HepG2 (cell line): ENCODE measurements around the gene TBC1D10B. TPM values are rescaled to one million over a fixed set of nuclear protein-coding genes. Genes with fewer than 3 reads are reported as not detected.
A peak's percentile ranks its signal among the peaks of the same experiment; 100 is the strongest.

Experiments
- ATAC-seq: fragments of 200-7000 bp; cut with Tn5 transposase; 3 replicates; pipeline ENCODE4 v1.9.1; 2020; ENCODE audit warnings: mild to moderate bottlenecking, moderate library complexity
- BruUV-seq: library from RNA; stranded (reverse); fragments of 400-500 nt; replicated peaks from 2 replicates; lab custom pipeline; 2021; lab: Mats Ljungman, UMichigan
- CTCF ChIA-PET: fragments of 300-600 bp; formaldehyde crosslinking; extraction: SDS; loops from one replicate; lab custom pipeline; 2021; ENCODE audit warnings: low total read pairs, inconsistent platforms, low intra/inter-chr PET ratio; lab: Yijun Ruan, JAX
- POLR2A ChIA-PET: fragments of 350-600 bp; sonication (Branson Sonifier 250); formaldehyde crosslinking; loops from one replicate; lab custom pipeline; 2020; ENCODE audit warnings: antibody characterized with exemption, inconsistent platforms; lab: Yijun Ruan, JAX
- DNase-seq: peaks from one replicate; pipeline ENCODE4 v3.0.0-alpha.2; 2015; ENCODE audit warnings: low spot score
- FAIRE-seq: peaks from 3 replicates; lab custom pipeline; 2011; peaks lifted over from hg19 to GRCh38; lab: Jason Lieb, UNC
- H2AFZ ChIP-seq: one replicate; pipeline ENCODE4 v1.6.1; 2011; ENCODE audit warnings: low read length, inconsistent platforms
- H3K27ac ChIP-seq: fragments of 300-600 bp; 3 replicates; pipeline ENCODE4 v1.8.0; 2011; ENCODE audit warnings: mixed run types, mild to moderate bottlenecking, mixed read lengths, low read length, inconsistent platforms; ENCODE audit not compliant: insufficient read depth; ENCODE audit errors: extremely low read length
- H3K27me3 ChIP-seq, 2 experiments: fragments of 200-600 bp in 1 of 2; 2 replicates in 1 of 2; 3 replicates in 1 of 2; pipeline versions ENCODE4 v1.6.0 to v1.8.0; 2011; ENCODE audit warnings: low read length in 2 of 2, mild to moderate bottlenecking in 2 of 2, moderate library complexity in 2 of 2, inconsistent platforms in 1 of 2; ENCODE audit not compliant: insufficient read depth in 2 of 2, control insufficient read depth in 1 of 2
- H3K36me3 ChIP-seq, 2 experiments: fragments of 200-600 bp in 1 of 2; replicated peaks in 1 of 2; 2 replicates in 1 of 2; 3 replicates in 1 of 2; pipeline versions ENCODE4 v1.5.1 to v1.8.0; 2011; ENCODE audit warnings: low read length in 2 of 2, inconsistent platforms in 1 of 2; ENCODE audit not compliant: insufficient read depth in 2 of 2, control insufficient read depth in 1 of 2
- H3K4me1 ChIP-seq: 2 replicates; pipeline ENCODE4 v1.5.1; 2012; ENCODE audit warnings: low read length, inconsistent platforms; ENCODE audit not compliant: insufficient read depth
- H3K4me2 ChIP-seq: 2 replicates; pipeline ENCODE4 v1.6.0; 2011; ENCODE audit warnings: low read depth, low read length, inconsistent platforms
- H3K4me3 ChIP-seq, 3 experiments: fragments of 200-600 bp in 1 of 3; sonication (generic), shearing (Covaris generic) in 1 of 3; replicated peaks in 1 of 3; 2 replicates each; pipeline ENCODE4 v1.5.1; 2011 to 2016; ENCODE audit warnings: low read length in 3 of 3, inconsistent platforms in 2 of 3, low read depth in 2 of 3, mild to moderate bottlenecking in 2 of 3, control low read depth in 1 of 3, mixed read lengths in 1 of 3; ENCODE audit not compliant: insufficient read depth in 1 of 3
- H3K79me2 ChIP-seq: one replicate; pipeline ENCODE4 v1.6.1; 2011; ENCODE audit warnings: low read length, inconsistent platforms; ENCODE audit not compliant: insufficient read depth
- H3K9ac ChIP-seq: 2 replicates; pipeline ENCODE4 v1.6.0; 2011; ENCODE audit warnings: mild to moderate bottlenecking, low read depth, low read length, inconsistent platforms; ENCODE audit not compliant: insufficient read depth
- H3K9me3 ChIP-seq: 2 replicates; pipeline ENCODE4 v1.5.1; 2012; ENCODE audit warnings: mild to moderate bottlenecking, low read length
- H4K20me1 ChIP-seq: 2 replicates; pipeline ENCODE4 v1.6.0; 2011; ENCODE audit warnings: inconsistent platforms, mild to moderate bottlenecking, low read length, moderate library complexity; ENCODE audit not compliant: insufficient read depth
- CHD2 ChIP-seq: IDR thresholded peaks from 2 replicates; pipeline ENCODE4 v1.6.1; 2011; ENCODE audit warnings: low read depth, low read length, improper control_type of control experiment
- FOSL2 ChIP-seq: sonication (generic); formaldehyde crosslinking; IDR thresholded peaks from 2 replicates; pipeline ENCODE4 v1.4.0; 2020; ENCODE audit warnings: missing genetic modification reagents
- GLI4 ChIP-seq: sonication (generic); formaldehyde crosslinking; IDR thresholded peaks from 2 replicates; pipeline ENCODE4 v1.5.1; 2020; ENCODE audit warnings: missing genetic modification reagents, mild to moderate bottlenecking, moderate library complexity, borderline replicate concordance
- HNRNPL ChIP-seq: fragments of 200-400 bp; formaldehyde crosslinking; IDR thresholded peaks from 2 replicates; pipeline ENCODE4 v1.6.1; 2017; ENCODE audit warnings: mild to moderate bottlenecking, low read depth, low read length
- HOXA5 ChIP-seq: sonication (generic); formaldehyde crosslinking; IDR thresholded peaks from 2 replicates; pipeline ENCODE4 v1.4.0; 2020; ENCODE audit warnings: missing genetic modification reagents
- HOXA9 ChIP-seq: sonication (generic); formaldehyde crosslinking; IDR thresholded peaks from 2 replicates; pipeline ENCODE4 v1.8.1; 2022; ENCODE audit warnings: missing genetic modification reagents, mild to moderate bottlenecking, moderate library complexity, borderline replicate concordance
- MBD4 ChIP-seq: IDR thresholded peaks from 2 replicates; pipeline ENCODE4 v1.6.1; 2012; ENCODE audit warnings: low read length, inconsistent platforms, borderline replicate concordance
- NFE2L2 ChIP-seq: fragments of 150-350 bp; IDR thresholded peaks from 2 replicates; pipeline ENCODE4 v1.6.1; 2014; ENCODE audit warnings: low read length
- NFIB ChIP-seq: sonication (generic); formaldehyde crosslinking; IDR thresholded peaks from 2 replicates; pipeline ENCODE4 v1.9.0; 2021; ENCODE audit warnings: missing genetic modification reagents, mild to moderate bottlenecking, borderline replicate concordance
- PAWR ChIP-seq: sonication (generic); formaldehyde crosslinking; IDR thresholded peaks from 2 replicates; pipeline ENCODE4 v1.4.0; 2020; ENCODE audit warnings: missing genetic modification reagents, mild to moderate bottlenecking, borderline replicate concordance
- PHF20 ChIP-seq: sonication (generic); formaldehyde crosslinking; IDR thresholded peaks from 2 replicates; pipeline ENCODE4 v1.5.0; 2020; ENCODE audit warnings: mild to moderate bottlenecking, missing genetic modification reagents
- SMAD3 ChIP-seq: sonication (generic); formaldehyde crosslinking; IDR thresholded peaks from 2 replicates; pipeline ENCODE4 v1.4.0; 2020; ENCODE audit warnings: missing genetic modification reagents
- SMARCE1 ChIP-seq: fragments of 450-650 bp; IDR thresholded peaks from 2 replicates; pipeline ENCODE4 v1.6.1; 2017; ENCODE audit warnings: borderline replicate concordance
- TBX2 ChIP-seq: sonication (generic); formaldehyde crosslinking; IDR thresholded peaks from 2 replicates; pipeline ENCODE4 v1.5.0; 2020; ENCODE audit warnings: missing genetic modification reagents, mild to moderate bottlenecking, borderline replicate concordance
- TERF1 ChIP-seq: sonication (generic); formaldehyde crosslinking; IDR thresholded peaks from 2 replicates; pipeline ENCODE4 v1.8.0; 2022; ENCODE audit warnings: mild to moderate bottlenecking, missing genetic modification reagents, moderate library complexity
- ZBTB42 ChIP-seq: sonication (generic); formaldehyde crosslinking; IDR thresholded peaks from 2 replicates; pipeline ENCODE4 v1.5.0; 2020; ENCODE audit warnings: mild to moderate bottlenecking, missing genetic modification reagents
- ZC3H4 ChIP-seq: sonication (generic); formaldehyde crosslinking; IDR thresholded peaks from 2 replicates; pipeline ENCODE4 v1.4.0; 2020; ENCODE audit warnings: missing genetic modification reagents, borderline replicate concordance
- ZFP36L2 ChIP-seq: sonication (generic); formaldehyde crosslinking; IDR thresholded peaks from 2 replicates; pipeline ENCODE4 v1.4.0; 2020; ENCODE audit warnings: missing genetic modification reagents
- ZNF24 ChIP-seq: fragments of 450-650 bp; IDR thresholded peaks from 2 replicates; pipeline ENCODE4 v1.6.1; 2017; ENCODE audit warnings: antibody characterized with exemption, mild to moderate bottlenecking
- ZNF251 ChIP-seq: sonication (generic); formaldehyde crosslinking; IDR thresholded peaks from 2 replicates; pipeline ENCODE4 v1.9.0; 2021; ENCODE audit warnings: mild to moderate bottlenecking, missing genetic modification reagents
- ZNF546 ChIP-seq: sonication (generic); formaldehyde crosslinking; conservative IDR thresholded peaks from 2 replicates; pipeline ENCODE4 v1.8.1; 2023; ENCODE audit warnings: mild to moderate bottlenecking, missing genetic modification reagents
- ZNF552 ChIP-seq: sonication (generic); formaldehyde crosslinking; IDR thresholded peaks from 2 replicates; pipeline ENCODE4 v1.9.0; 2022; ENCODE audit warnings: missing genetic modification reagents, mild to moderate bottlenecking, borderline replicate concordance
- ZNF790 ChIP-seq: sonication (generic); formaldehyde crosslinking; IDR thresholded peaks from 2 replicates; pipeline ENCODE4 v1.8.0; 2022; ENCODE audit warnings: missing genetic modification reagents, mild to moderate bottlenecking, borderline replicate concordance
- ZNF800 ChIP-seq: sonication (generic); formaldehyde crosslinking; IDR thresholded peaks from 2 replicates; pipeline ENCODE4 v1.4.0; 2020; ENCODE audit warnings: missing genetic modification reagents
- WGBS: methylation state at CpG from one replicate; pipeline ENCODE4 v1.1.6; 2017; ENCODE audit warnings: low lambda C conversion rate; 5-methylcytosine and 5-hydroxymethylcytosine counted together
- in situ Hi-C: cut with HindIII; loops from 2 replicates; pipeline ENCODE4 v1.10.0; 2017; ENCODE audit warnings: low pct_unique_long_range_greater_than_20kb; ENCODE audit not compliant: extremely low pct_ligation_motif_present
- intact Hi-C: fragments of 100-400 bp; cut with micrococcal nuclease; formaldehyde crosslinking; loops from one replicate; pipeline ENCODE4 v1.10.0; 2022; ENCODE audit not compliant: unreplicated experiment
- polyA plus RNA-seq, 8 experiments: library from polyadenylated mRNA; depleted of rRNA in 3 of 8; stranded (reverse) in 7 of 8; unstranded in 1 of 8; fragments of >200 nt; fragmentation: Illumina TruSeq in 4 of 8; extraction: Trizol in 4 of 8; gene quantifications; 2 replicates each; pipeline versions ENCODE4 v1.2.1 to v1.2.3, GENCODE V29; 2011 to 2016; ENCODE audit warnings: low read depth in 4 of 8, missing spikeins in 1 of 8, mixed read lengths in 1 of 8; ENCODE audit not compliant: insufficient read depth in 1 of 8
- total RNA-seq, 5 experiments: library from RNA; depleted of rRNA; stranded (reverse); fragments of >200 nt; fragmentation: Illumina TruSeq; extraction: Trizol; gene quantifications; 2 replicates each; pipeline ENCODE4 v1.2.3, GENCODE V29; 2016; ENCODE audit warnings: low read depth in 1 of 5

TBC1D10B gene
- total and polyA plus RNA-seq, 2 of the 13 experiments (the other 11 are each of a cell fraction or from before 2014, with no cell fraction given): 15.7 to 24.8 TPM

- TF ChIP-seq TBX2 (CRISPR knock-in tag) (peak; percentile 51), ZBTB42 (CRISPR knock-in tag) (0 out of 2 replicates have a peak, but pooled peaks have one; percentile 17), ZNF546 (CRISPR knock-in tag) (peak; percentile 30; the same call in 1 of the 2 replicates), ZNF800 (peak; percentile 63; the same call in 1 of the 2 replicates), SMAD3 (CRISPR knock-in tag) (0 out of 2 replicates have a peak, but pooled peaks have one; percentile 0)
Observed at GRCh38 chr16:30394592-30395154, 24.4 kb upstream of the TBC1D10B start (continued).

- WGBS: 31% methylated on average over 2 of the region's 2 CpGs
- CTCF ChIA-PET: no interaction called here
- H4K20me1 ChIP-seq: no peaks in the 10 kb centered on the region
- H2AFZ ChIP-seq: no peak overlapping the region
- H3K27me3 ChIP-seq: no peaks in the 10 kb centered on the region
- FAIRE-seq: no peak
- in situ Hi-C loops (no loop called here), intact Hi-C loops (no loop called here)
- H3K4me1 ChIP-seq: peaks cover 34% of the 10 kb centered on the region
- no peak overlapping the region for H3K4me2 ChIP-seq
- H3K79me2 ChIP-seq: peaks cover 2% of the 10 kb centered on the region
- H3K9ac ChIP-seq: no peak overlapping the region
- no peak overlapping the region for H3K4me3 ChIP-seq
- no peak for DNase-seq
- no peaks in the 10 kb centered on the region for H3K9me3 ChIP-seq
- H3K27ac ChIP-seq: no peak overlapping the region
- ATAC-seq: no peak
- POLR2A ChIA-PET: interaction anchor here (1.8 to 2.9 kb wide), 3 partner anchors 11 to 24 kb away, joined by 6 to 14 read pairs (median 9); partner anchors contain the start of genes ZNF48 and ZNF771
- no peaks in the 10 kb centered on the region for H3K36me3 ChIP-seq
- TF ChIP-seq HNRNPL: no peak
- TF ChIP-seq CHD2: no peak
- TF ChIP-seq GLI4 (CRISPR knock-in tag): no peak
- TF ChIP-seq FOSL2 (CRISPR knock-in tag): no peak
- no peak for TF ChIP-seq ZFP36L2
- TF ChIP-seq PAWR (CRISPR knock-in tag): no peak
- no peak for TF ChIP-seq ZNF24
- no peak for TF ChIP-seq TERF1 (CRISPR knock-in tag)
- no peak for TF ChIP-seq NFIB
- no peak for TF ChIP-seq NFE2L2
- TF ChIP-seq SMARCE1: no peak
- no peak for TF ChIP-seq MBD4
- TF ChIP-seq ZNF552 (CRISPR knock-in tag): no peak
- no peak for TF ChIP-seq HOXA5 (CRISPR knock-in tag)
- TF ChIP-seq PHF20: no peak
- no peak for TF ChIP-seq HOXA9 (CRISPR knock-in tag)
- no peak for TF ChIP-seq ZNF251 (CRISPR knock-in tag)
- no peak for TF ChIP-seq ZNF790 (CRISPR knock-in tag)
- no peak for TF ChIP-seq ZC3H4 (CRISPR knock-in tag)
- BruUV-seq: no TSS peak
Observed at GRCh38 chr16:30383521-30383920, 13.2 kb upstream of the TBC1D10B start.
